Body of pancreas (tissue), 4 donors: ENCODE results near the gene EEFSEC. TPM values are rescaled to one million over a fixed set of nuclear protein-coding genes. Genes with fewer than 3 reads are reported as not detected.

Source experiments
- ATAC-seq: fragments of 150-250 bp; one replicate; pipeline ENCODE4 v1.9.1; 2016
- DNase-seq, 4 donors: peaks; one replicate each; pipeline ENCODE4 v3.0.0-alpha.2; 2019
- H3K27ac ChIP-seq, 4 donors: fragments of 200-600 bp; sonication (generic); 1 replicate in 3 of 4; 2 replicates in 1 of 4; pipeline versions ENCODE4 v1.5.1 to v1.6.1; 2016 to 2019; ENCODE audit warnings: mild to moderate bottlenecking in 1 of 4, mixed read lengths in 1 of 4, moderate library complexity in 1 of 4
- H3K27me3 ChIP-seq, 2 donors: fragments of 200-600 bp; sonication (generic); one replicate each; pipeline ENCODE4 v1.6.0; 2016; ENCODE audit warnings: mild to moderate bottlenecking in 1 of 2
- H3K36me3 ChIP-seq, 2 donors: fragments of 200-600 bp; sonication (generic); replicated peaks in 1 of 2; 2 replicates each; pipeline ENCODE4 v1.5.1; 2016; ENCODE audit warnings: low read depth in 2 of 2; ENCODE audit not compliant: insufficient read depth in 1 of 2
- H3K4me1 ChIP-seq: fragments of 200-600 bp; sonication (generic); one replicate; pipeline ENCODE4 v1.6.0; 2016
- H3K4me3 ChIP-seq, 2 donors: fragments of 200-600 bp; sonication (generic); 1 replicate in 1 of 2; 2 replicates in 1 of 2; pipeline ENCODE4 v1.5.1; 2016 to 2019
- H3K9me3 ChIP-seq, 3 donors: fragments of 200-600 bp; sonication (generic); 1 replicate in 2 of 3; 2 replicates in 1 of 3; pipeline ENCODE4 v1.5.1; 2016
- CTCF ChIP-seq, 7 experiments: fragments of 450-650 bp in 4 of 7; fragments of 200-600 bp in 3 of 7; sonication (generic) in 3 of 7; IDR thresholded peaks; one replicate each; pipeline ENCODE4 v1.5.1; 2016 to 2019; ENCODE audit warnings: antibody characterized with exemption in 7 of 7
- POLR2A ChIP-seq, 3 donors: fragments of 450-650 bp; IDR thresholded peaks; one replicate each; pipeline ENCODE4 v1.6.1; 2016; ENCODE audit warnings: antibody characterized with exemption in 3 of 3, mild to moderate bottlenecking in 2 of 3
- WGBS, 2 donors: methylation state at CpG; one replicate each; pipeline ENCODE4 v1.1.5; 2017; 5-methylcytosine and 5-hydroxymethylcytosine counted together
- intact Hi-C: fragments of 100-400 bp; cut with DNase I; formaldehyde crosslinking; loops from one replicate; pipeline ENCODE4 v1.15.1; 2023
- total RNA-seq, 2 donors: library from RNA; depleted of rRNA; stranded (reverse); fragments of >200 nt; gene quantifications; one replicate each; pipeline ENCODE4 v1.1.0, GENCODE V29; 2016

EEFSEC gene
- total RNA-seq, 2 donors from 2014 or later: 8.6 to 33.0 TPM

GRCh38 chr3:128163432-128163831 lies 10.2 kb downstream of the EEFSEC start:
- H3K27ac ChIP-seq: no peak overlapping the region
- no peaks in the 10 kb centered on the region for H3K27me3 ChIP-seq
- no peaks in the 10 kb centered on the region for H3K36me3 ChIP-seq
- no peaks in the 10 kb centered on the region for H3K4me1 ChIP-seq
- H3K4me3 ChIP-seq: no peak overlapping the region
- no peaks in the 10 kb centered on the region for H3K9me3 ChIP-seq
- DNase-seq: no peak
- no peak for ATAC-seq
- TF ChIP-seq CTCF (IDR thresholded peaks at IDR 0.05): no peak
- TF ChIP-seq POLR2A (IDR thresholded peaks at IDR 0.05): no peak
- intact Hi-C loops: no loop called here
- whole genome bisulfite sequencing, 2 donors: 68 to 88% methylated on average over 5 of the region's 5 CpGs

- Histone ChIP-seq H3K4me1 (no peaks in the 10 kb centered on the region), H3K4me3 (no peak overlapping the region), H3K27me3 (no peaks in the 10 kb centered on the region), H3K36me3 (no peaks in the 10 kb centered on the region), H3K27ac (no peak overlapping the region), H3K9me3 (no peaks in the 10 kb centered on the region)
- WGBS, 2 donors: 79 to 88% methylated on average over 5 of the region's 5 CpGs
- DNase-seq (no peak), ATAC-seq (no peak)
- intact Hi-C loops: no loop called here
- no peak for TF ChIP-seq CTCF (IDR thresholded peaks at IDR 0.05)
- no peak for TF ChIP-seq POLR2A (IDR thresholded peaks at IDR 0.05)
Measured at GRCh38 chr3:128166971-128167453, 13.7 kb downstream of the EEFSEC start.

GRCh38 chr3:128167646-128167972 lies 14.3 kb downstream of the EEFSEC start:
- intact Hi-C loops: no loop called here
- WGBS, 2 donors: 90 to 91% methylated on average over 8 of the region's 8 CpGs
- no peak for DNase-seq

GRCh38 chr3:128167973-128168674 lies 14.8 kb downstream of the EEFSEC start:
- no peak for ATAC-seq

More at GRCh38 chr3:128167646-128167972, 14.3 kb downstream of the EEFSEC start:
- Histone ChIP-seq H3K9me3 (no peaks in the 10 kb centered on the region), H3K4me1 (no peaks in the 10 kb centered on the region), H3K27ac (no peak overlapping the region), H3K36me3 (no peaks in the 10 kb centered on the region), H3K27me3 (no peaks in the 10 kb centered on the region), H3K4me3 (no peak overlapping the region)
- no peak for ATAC-seq
- TF ChIP-seq CTCF (IDR thresholded peaks at IDR 0.05) (no peak), POLR2A (IDR thresholded peaks at IDR 0.05) (no peak)

More at GRCh38 chr3:128167973-128168674, 14.8 kb downstream of the EEFSEC start:
- Histone ChIP-seq H3K4me1 (no peaks in the 10 kb centered on the region), H3K4me3 (no peak overlapping the region), H3K27me3 (no peaks in the 10 kb centered on the region), H3K27ac (no peak overlapping the region), H3K36me3 (no peaks in the 10 kb centered on the region), H3K9me3 (no peaks in the 10 kb centered on the region)
- no peak for TF ChIP-seq POLR2A (IDR thresholded peaks at IDR 0.05)
- TF ChIP-seq CTCF (IDR thresholded peaks at IDR 0.05): no peak
- no peak for DNase-seq
- intact Hi-C loops: no loop called here
- WGBS, 2 donors: 68 to 74% methylated on average over 5 of the region's 5 CpGs
